ENCODE data around the gene FLYWCH1. TPM values are rescaled to one million over a fixed set of nuclear protein-coding genes. Genes with fewer than 3 reads are reported as not detected.
"Not testable (repeated sequence)": the region's sequence is repeated elsewhere in the genome, so short reads cannot be mapped to it uniquely, and the experiment has no call there.

Gene FLYWCH1
- total and polyA plus RNA-seq, 2 donors (not counting 1 experiment from before 2014, with no cell fraction given), result 12.0 to 58.5 TPM

GRCh38 chr16:2925951-2926649 lies 14.4 kb downstream of the FLYWCH1 start:
- no peak for DNase-seq (ENCODE audit: low read depth in 2 of 2)
- no peaks in the 10 kb centered on the region for H3K27me3 ChIP-seq (ENCODE audit: control insufficient read depth, insufficient read depth, low read length)
- H3K36me3 ChIP-seq (ENCODE audit: control insufficient read depth, insufficient read depth, low read length), result peaks cover 12% of the 10 kb centered on the region
- no peaks in the 10 kb centered on the region for H4K20me1 ChIP-seq (ENCODE audit: control insufficient read depth, extremely low read depth, insufficient read depth, low read length)
- no peak overlapping the region for H3K27ac ChIP-seq (ENCODE audit: insufficient read depth, low read length)
- H2AFZ ChIP-seq (ENCODE audit: low read length), result no peak overlapping the region
- H3K4me2 ChIP-seq (ENCODE audit: extremely low read depth, insufficient read depth, low read length), result no peak overlapping the region
- H3K4me1 ChIP-seq (ENCODE audit: control insufficient read depth, extremely low read depth, insufficient read depth, low read length), result peaks cover 3% of the 10 kb centered on the region
- H3K79me2 ChIP-seq (ENCODE audit: control insufficient read depth, insufficient read depth, low read length), result no peaks in the 10 kb centered on the region
- no peak for TF ChIP-seq CTCF (conservative IDR thresholded peaks at IDR 0.05 in 1 of 2, IDR thresholded peaks at IDR 0.05 in 1 of 2; ENCODE audit: low read depth in 1 of 2, low read length in 2 of 2)
- no peak for TF ChIP-seq EZH2 (IDR thresholded peaks at IDR 0.05; ENCODE audit: low read length, missing control alignments)
- H3K9me3 ChIP-seq (ENCODE audit: control insufficient read depth, insufficient read depth, low read depth, low read length), result no peaks in the 10 kb centered on the region
- no peak overlapping the region for H3K4me3 ChIP-seq (replicated peaks in 1 of 4; ENCODE audit: control extremely low read depth in 1 of 4, insufficient read depth in 1 of 4, low read depth in 3 of 4, low read length in 4 of 4)
- no peak overlapping the region for H3K9ac ChIP-seq (ENCODE audit: insufficient read depth, low read length)

GRCh38 chr16:2926650-2926999 lies 14.9 kb downstream of the FLYWCH1 start:
- Histone ChIP-seq H3K9ac (ENCODE audit: insufficient read depth, low read length) (no peak overlapping the region), H3K4me3 (replicated peaks in 1 of 4; ENCODE audit: control extremely low read depth in 1 of 4, insufficient read depth in 1 of 4, low read depth in 3 of 4, low read length in 4 of 4) (peak overlapping the region in 2 of 4 experiments; percentile 5 to 19), H3K36me3 (ENCODE audit: control insufficient read depth, insufficient read depth, low read length) (peaks cover 12% of the 10 kb centered on the region), H4K20me1 (ENCODE audit: control insufficient read depth, extremely low read depth, insufficient read depth, low read length) (no peaks in the 10 kb centered on the region), H3K27me3 (ENCODE audit: control insufficient read depth, insufficient read depth, low read length) (no peaks in the 10 kb centered on the region), H3K4me1 (ENCODE audit: control insufficient read depth, extremely low read depth, insufficient read depth, low read length) (peaks cover 3% of the 10 kb centered on the region), H3K79me2 (ENCODE audit: control insufficient read depth, insufficient read depth, low read length) (no peaks in the 10 kb centered on the region), H3K27ac (ENCODE audit: insufficient read depth, low read length) (no peak overlapping the region), H3K4me2 (ENCODE audit: extremely low read depth, insufficient read depth, low read length) (no peak overlapping the region), H2AFZ (ENCODE audit: low read length) (peak overlapping the region; percentile 43), H3K9me3 (ENCODE audit: control insufficient read depth, insufficient read depth, low read depth, low read length) (no peaks in the 10 kb centered on the region)
- DNase-seq (ENCODE audit: low read depth in 2 of 2), result no peak
- no peak for TF ChIP-seq CTCF (conservative IDR thresholded peaks at IDR 0.05 in 1 of 2, IDR thresholded peaks at IDR 0.05 in 1 of 2; ENCODE audit: low read depth in 1 of 2, low read length in 2 of 2)
- TF ChIP-seq EZH2 (IDR thresholded peaks at IDR 0.05; ENCODE audit: low read length, missing control alignments), result no peak

GRCh38 chr16:2927010-2927646 lies 15.4 kb downstream of the FLYWCH1 start:
- DNase-seq (ENCODE audit: low read depth in 2 of 2), result peak; percentile 77 to 88
- peaks cover 11% of the 10 kb centered on the region for H3K36me3 ChIP-seq (ENCODE audit: control insufficient read depth, insufficient read depth, low read length)
- no peaks in the 10 kb centered on the region for H3K27me3 ChIP-seq (ENCODE audit: control insufficient read depth, insufficient read depth, low read length)
- TF ChIP-seq CTCF (conservative IDR thresholded peaks at IDR 0.05 in 1 of 2, IDR thresholded peaks at IDR 0.05 in 1 of 2; ENCODE audit: low read depth in 1 of 2, low read length in 2 of 2) (peak; percentile 86), EZH2 (IDR thresholded peaks at IDR 0.05; ENCODE audit: low read length, missing control alignments) (no peak)
- H4K20me1 ChIP-seq (ENCODE audit: control insufficient read depth, extremely low read depth, insufficient read depth, low read length), result no peaks in the 10 kb centered on the region
- no peak overlapping the region for H3K9ac ChIP-seq (ENCODE audit: insufficient read depth, low read length)
- H3K9me3 ChIP-seq (ENCODE audit: control insufficient read depth, insufficient read depth, low read depth, low read length), result no peaks in the 10 kb centered on the region
- H3K79me2 ChIP-seq (ENCODE audit: control insufficient read depth, insufficient read depth, low read length), result no peaks in the 10 kb centered on the region
- H3K27ac ChIP-seq (ENCODE audit: insufficient read depth, low read length), result no peak overlapping the region
- peak overlapping the region; percentile 32 for H3K4me2 ChIP-seq (ENCODE audit: extremely low read depth, insufficient read depth, low read length)
- H3K4me1 ChIP-seq (ENCODE audit: control insufficient read depth, extremely low read depth, insufficient read depth, low read length), result peaks cover 3% of the 10 kb centered on the region
- peak overlapping the region in 2 of 4 experiments; percentile 5 to 19 for H3K4me3 ChIP-seq (replicated peaks in 1 of 4; ENCODE audit: control extremely low read depth in 1 of 4, insufficient read depth in 1 of 4, low read depth in 3 of 4, low read length in 4 of 4)
- H2AFZ ChIP-seq (ENCODE audit: low read length), result peak overlapping the region; percentile 43

GRCh38 chr16:2928151-2928550 lies 16.4 kb downstream of the FLYWCH1 start:
- not testable (repeated sequence) for H3K4me1 ChIP-seq (ENCODE audit: control insufficient read depth, extremely low read depth, insufficient read depth, low read length); H3K27ac ChIP-seq (ENCODE audit: insufficient read depth, low read length); DNase-seq (ENCODE audit: low read depth in 2 of 2); H3K4me2 ChIP-seq (ENCODE audit: extremely low read depth, insufficient read depth, low read length); H3K79me2 ChIP-seq (ENCODE audit: control insufficient read depth, insufficient read depth, low read length); H3K9ac ChIP-seq (ENCODE audit: insufficient read depth, low read length); H4K20me1 ChIP-seq (ENCODE audit: control insufficient read depth, extremely low read depth, insufficient read depth, low read length); H3K36me3 ChIP-seq (ENCODE audit: control insufficient read depth, insufficient read depth, low read length); H3K4me3 ChIP-seq (replicated peaks in 1 of 4; ENCODE audit: control extremely low read depth in 1 of 4, insufficient read depth in 1 of 4, low read depth in 3 of 4, low read length in 4 of 4); H3K9me3 ChIP-seq (ENCODE audit: control insufficient read depth, insufficient read depth, low read depth, low read length); H3K27me3 ChIP-seq (ENCODE audit: control insufficient read depth, insufficient read depth, low read length); H2AFZ ChIP-seq (ENCODE audit: low read length)

All from fibroblast of lung (primary cell).